Measurements from ENCODE around the gene NPC2.
A peak's percentile ranks its signal among the peaks of the same experiment; 100 is the strongest.

Gene NPC2

GRCh38 chr14:74504412-74504811, 11.3 kb upstream of the NPC2 start:
- no peak overlapping the region for H3K27ac ChIP-seq
- no peak for DNase-seq (ENCODE audit: low read depth, low spot score)

GRCh38 chr14:74503938-74504335, 10.8 kb upstream of the NPC2 start:
- no peak for DNase-seq (ENCODE audit: low read depth, low spot score)
- H3K27ac ChIP-seq = no peak overlapping the region

DNA sequence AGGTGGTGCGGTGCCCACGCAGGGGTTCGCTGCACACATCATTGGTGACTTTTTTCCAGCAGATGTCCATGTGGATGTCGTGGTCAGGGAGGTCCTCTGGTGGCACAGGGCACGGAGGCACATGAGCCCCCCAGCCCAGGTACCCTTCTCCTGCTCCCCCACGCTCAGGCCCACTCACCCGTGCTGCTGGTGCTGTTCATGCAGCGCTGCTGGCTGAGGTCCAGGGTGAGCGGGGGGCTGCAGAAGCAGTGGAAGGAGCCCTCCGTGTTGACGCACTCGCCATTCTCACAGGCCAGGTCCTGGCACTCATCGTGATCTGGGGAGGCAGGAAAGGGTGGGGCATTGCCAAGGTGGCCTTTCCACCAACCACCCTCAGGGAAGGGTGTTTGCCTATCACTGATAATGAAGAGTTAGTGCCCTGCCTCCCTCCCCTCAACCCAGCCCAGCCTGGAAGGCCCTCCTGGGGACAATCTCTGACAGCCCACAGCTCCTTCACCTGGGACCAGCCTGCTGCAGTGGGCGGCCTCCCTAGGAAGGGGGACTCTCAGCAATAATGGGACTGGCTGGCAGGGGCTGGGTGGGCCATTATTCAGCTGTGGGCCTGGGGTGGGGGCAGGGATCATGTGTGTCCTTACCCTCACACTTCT, 10.3 kb upstream of the NPC2 start:
- DNase-seq (ENCODE audit: low read depth, low spot score) = no peak
- no peak overlapping the region for H3K27ac ChIP-seq

DNA sequence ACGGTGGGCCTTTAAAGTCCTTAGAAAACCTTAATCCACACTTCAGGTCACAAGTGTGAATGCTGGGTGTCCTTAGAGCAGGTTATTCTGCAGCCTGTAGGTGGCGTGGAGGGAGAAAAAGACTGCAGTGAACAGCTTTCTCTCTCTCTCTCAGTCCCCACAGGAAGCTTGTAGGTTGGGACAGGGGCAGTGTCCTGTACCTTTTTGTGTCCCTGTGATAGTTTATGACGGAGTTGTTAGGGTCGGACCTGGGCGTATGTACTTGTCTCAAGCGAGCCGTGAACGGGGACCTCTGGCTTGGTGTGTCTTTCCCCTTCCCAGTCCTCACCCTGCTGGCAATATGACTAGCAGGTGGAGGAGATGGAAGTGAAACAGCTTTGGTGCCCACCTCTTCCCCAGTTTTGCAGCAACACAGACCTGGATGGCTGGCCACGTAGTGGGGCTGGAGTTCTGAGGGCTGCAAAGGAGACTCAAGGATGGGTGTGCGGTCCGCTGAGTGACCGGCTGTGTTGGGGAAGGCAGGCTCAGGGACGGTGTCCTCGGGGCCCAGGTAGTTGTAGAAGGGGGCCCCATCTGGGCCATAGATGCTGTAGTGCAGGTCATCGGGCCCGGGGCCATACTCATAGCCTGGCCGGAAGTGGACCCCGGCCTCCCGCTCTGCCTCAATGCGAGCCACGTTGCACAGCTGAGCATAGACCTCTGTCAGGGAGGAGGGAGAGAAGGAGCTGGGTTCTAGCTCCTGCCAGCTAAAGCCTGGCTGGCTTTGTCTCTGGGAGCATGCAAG, 9.3 kb upstream of the NPC2 start:
- no peak for DNase-seq (ENCODE audit: low read depth, low spot score)
- H3K27ac ChIP-seq = no peak overlapping the region

DNA sequence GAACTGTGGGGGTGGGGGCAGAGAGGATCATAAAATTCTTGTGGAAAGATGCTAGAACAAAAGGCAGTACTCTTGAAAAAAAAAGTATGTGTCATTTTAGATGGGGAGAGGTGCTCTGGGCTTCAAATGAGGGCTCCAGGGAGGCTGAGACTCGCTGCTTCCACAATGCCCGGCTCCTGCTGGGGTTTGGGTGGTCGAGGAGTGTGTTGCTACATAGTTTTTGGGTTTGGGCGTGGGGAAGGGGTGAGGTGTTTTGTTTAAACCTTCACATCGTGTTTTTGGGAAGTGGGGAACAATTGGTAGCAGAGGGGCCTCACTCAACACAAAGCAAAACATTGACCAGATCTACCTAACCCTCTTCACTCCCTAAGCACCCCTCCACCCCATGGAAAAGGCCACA, 8.6 kb upstream of the NPC2 start:
- H3K27ac ChIP-seq = no peak overlapping the region
- DNase-seq (ENCODE audit: low read depth, low spot score) = no peak

- no peak for DNase-seq (ENCODE audit: low read depth, low spot score)
- H3K27ac ChIP-seq = no peak overlapping the region
Observed at GRCh38 chr14:74501135-74501614, 8.1 kb upstream of the NPC2 start.

DNA sequence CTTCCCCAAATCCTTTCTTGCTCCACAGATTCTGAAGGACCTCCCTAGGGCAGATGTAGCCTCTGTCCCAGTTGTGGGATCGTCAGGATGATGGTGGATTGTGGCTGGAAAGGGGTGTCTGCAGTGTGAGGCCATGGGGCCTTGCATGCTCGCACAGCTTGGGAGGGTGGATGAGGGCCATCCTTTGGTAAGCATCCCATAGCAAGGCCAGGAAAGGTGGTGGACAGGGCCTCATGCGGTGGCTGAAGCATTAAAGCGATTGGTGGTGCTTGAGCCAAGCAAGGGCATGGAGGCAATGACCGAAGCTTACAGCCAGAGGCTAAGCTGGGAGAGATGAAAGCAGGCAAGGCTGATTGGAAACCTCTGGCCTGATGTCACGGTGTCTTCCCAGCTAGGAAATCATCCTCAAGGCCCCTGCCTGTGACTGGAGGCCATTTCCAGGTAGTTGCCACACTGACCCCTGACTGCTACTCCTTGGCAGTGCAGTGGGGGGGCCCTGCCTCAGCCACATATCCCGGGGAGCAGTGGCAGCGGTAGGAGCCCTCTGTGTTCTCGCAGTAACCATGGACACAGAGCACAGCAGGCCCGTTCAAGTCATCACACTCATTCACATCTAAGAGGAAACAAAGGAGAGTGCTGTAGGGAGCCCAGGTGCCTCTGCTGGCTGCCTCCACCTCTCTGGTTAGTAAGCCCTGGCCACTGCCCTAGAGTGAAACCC, 7.5 kb upstream of the NPC2 start:
- no peak for DNase-seq (ENCODE audit: low read depth, low spot score)
- H3K27ac ChIP-seq = no peak overlapping the region

DNA sequence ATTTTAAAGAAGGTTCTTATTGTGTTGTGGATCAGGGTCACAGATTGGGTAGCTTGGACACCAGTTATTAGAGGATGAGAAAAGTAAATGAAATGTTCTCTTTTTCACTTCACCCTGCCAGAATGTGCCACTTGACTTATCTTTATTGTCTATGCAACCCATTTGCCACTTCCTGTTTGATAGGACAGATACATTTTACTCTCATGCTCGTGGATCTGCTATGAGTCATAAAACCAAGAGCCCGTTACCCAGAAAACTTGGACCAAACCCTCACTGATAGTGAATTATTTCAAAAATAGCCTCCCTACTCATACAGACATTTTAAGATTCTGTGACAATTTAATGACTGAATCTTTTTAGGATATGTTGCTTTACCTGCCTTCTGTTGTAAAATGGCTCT, 2.3 kb upstream of the NPC2 start:
- no peak for DNase-seq (ENCODE audit: low read depth, low spot score)
- no peak overlapping the region for H3K27ac ChIP-seq

DNA sequence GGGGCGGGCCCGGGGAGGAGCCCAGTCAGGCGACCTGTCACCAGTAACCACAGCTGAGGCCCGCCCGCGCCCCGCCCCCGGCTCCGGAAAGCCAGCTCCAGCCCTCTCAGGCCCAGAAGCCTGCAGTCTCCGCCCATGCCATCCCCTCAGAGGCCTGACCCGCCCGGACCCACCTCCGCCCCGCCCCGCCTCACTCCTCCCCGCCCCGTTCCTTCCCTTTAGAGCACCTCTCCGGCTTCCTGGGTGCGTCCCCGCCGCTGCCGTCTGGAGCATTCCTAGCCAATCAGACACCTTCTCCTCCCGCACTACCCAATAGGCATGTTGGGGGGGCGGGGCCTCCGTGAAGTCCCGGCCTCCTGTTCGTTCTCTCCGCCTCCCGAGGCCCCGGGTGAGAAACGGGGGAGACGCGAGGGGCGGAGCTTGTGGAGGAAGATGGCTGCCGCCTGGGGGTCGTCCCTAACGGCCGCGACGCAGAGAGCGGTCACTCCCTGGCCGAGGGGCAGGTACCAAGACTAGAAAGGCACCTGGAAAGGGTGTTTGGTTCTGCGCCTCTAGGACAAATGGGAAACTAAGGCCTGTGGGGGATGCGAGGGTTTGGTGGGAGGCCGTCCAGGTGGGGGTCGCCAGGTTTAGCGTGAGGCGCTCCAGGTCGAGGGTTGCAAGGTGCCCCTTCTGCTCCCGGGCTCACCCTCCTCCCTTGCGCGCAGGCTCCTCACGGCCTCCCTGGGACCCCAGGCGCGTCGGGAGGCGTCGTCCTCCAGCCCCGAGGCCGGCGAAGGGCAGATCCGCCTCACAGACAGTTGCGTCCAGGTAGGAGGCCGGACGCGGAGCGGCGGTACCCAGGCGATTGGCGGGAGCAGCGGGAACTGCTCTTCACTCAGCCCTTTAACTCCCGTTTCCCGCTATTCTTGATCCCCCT, 497 bp upstream of the NPC2 start, which contains the start of gene ISCA2:
Gene ISCA2 (plus strand): TSS at position 423 of the 919 bp plus-strand sequence. CDS start 10 bp downstream, at position 433.
- peak within 1 kb of the TSS; percentile 69 for H3K27ac ChIP-seq
- DNase-seq (ENCODE audit: low read depth, low spot score) = peak; percentile 95

DNA sequence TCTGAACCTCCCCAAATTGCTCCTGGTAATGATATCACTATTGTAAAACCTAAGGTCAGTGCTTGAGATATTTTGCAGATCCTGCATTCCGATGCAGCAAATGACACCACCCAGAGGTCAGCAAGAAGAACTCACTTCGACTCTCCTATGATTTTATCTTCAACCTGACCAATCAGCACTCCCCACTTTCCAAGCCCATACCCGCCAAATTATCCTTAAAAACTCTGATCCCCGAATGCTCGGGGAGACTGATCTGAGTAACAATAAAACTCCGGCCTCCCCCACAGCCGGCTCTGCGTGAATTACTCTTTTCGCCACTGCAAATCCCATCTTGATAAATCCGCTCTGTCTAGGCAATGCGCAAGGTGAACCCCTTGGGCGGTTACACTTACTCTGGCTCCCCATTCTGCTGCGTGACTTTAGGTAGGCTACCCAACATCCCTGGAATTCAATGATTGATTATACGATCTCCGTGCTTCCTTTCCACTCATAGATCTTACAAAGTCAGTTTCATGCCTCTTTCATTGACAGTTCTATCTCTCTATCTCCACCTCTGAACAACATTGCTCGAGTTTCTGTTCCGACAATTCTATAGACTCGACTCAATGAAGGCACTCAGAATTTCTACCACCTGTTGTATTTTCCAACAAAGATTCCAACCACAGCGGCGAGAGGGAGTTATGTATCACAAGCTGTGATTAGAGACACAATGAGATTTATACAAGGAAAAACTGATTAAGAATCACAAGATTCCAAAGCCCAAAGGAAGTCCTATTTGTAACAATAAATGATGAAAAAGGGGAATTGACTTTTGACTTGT, 939 bp downstream of the NPC2 start:
- DNase-seq (ENCODE audit: low read depth, low spot score) = no peak
- peak overlapping the region; percentile 69 for H3K27ac ChIP-seq

DNA sequence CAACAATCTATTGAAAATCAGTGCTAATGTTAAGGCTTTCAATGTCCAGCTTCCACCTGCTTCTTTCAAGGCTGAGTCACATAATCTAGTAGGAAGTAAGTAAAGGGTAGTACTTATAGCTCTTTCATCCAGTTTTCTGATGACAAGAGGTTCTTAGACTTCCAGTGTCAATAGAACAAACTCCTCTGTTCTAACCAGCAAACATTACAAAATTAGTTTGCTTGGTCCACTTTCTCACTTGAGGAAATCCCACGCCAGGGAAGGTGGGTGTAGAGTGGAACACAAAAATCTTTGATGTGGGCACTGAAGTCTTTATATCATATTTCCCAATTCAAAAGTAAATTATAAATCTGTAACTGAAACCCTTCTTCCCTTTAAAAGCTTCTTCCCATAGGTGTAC, 2.6 kb downstream of the NPC2 start:
- no peak overlapping the region for H3K27ac ChIP-seq
- no peak for DNase-seq (ENCODE audit: low read depth, low spot score)

DNA sequence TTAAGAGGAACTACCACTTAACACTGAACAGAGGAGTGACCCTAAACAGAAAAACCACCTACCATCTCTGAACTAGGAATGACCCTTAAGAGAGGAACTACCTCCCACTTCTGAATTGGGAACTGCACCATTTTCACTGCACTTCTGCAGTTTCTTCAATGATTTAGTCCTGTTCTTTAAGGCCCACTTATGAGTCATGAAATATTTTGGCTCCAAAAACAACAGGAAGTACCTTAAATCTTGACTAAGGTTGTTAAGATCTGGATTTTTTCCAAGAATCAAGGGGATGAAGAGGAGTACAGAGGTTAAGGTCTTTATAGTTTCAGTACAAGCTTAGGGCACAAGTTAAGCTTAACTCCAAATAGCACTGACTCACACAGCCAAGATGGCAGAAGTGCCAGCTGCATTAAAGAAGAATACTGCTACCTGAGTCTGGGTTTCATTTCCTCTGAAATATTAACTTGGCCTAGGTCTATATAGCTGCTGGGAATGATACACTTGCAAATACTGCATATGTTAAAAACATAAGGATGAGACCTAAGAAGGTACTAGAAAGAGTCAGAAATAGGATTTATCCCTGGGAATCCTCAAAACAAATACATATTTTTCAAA, 4.2 kb downstream of the NPC2 start:
- no peak for DNase-seq (ENCODE audit: low read depth, low spot score)
- H3K27ac ChIP-seq = no peak overlapping the region

DNA sequence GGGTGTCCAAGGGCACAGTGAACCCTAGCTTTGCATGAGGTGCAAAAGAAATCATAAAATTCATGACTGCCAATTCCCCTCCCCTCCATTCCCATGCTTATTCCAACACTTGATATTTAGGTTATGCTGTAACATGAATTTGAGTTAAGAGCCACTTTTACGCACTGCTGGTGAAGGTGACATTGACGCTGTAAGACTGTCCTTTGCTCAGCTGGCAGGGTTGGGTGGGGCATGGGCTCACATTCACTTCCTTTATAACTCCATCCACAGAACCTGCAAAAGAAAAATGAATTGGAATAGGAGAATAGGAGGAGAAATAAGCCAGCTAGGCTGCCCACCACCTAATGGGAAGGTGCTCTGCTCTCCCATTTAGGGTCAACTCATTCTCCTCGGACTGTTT, 6.9 kb downstream of the NPC2 start:
- H3K27ac ChIP-seq = no peak overlapping the region
- no peak for DNase-seq (ENCODE audit: low read depth, low spot score)

GRCh38 chr14:74483321-74483720, 9.8 kb downstream of the NPC2 start:
- DNase-seq (ENCODE audit: low read depth, low spot score) = no peak

GRCh38 chr14:74482571-74482970, 10.5 kb downstream of the NPC2 start:
- H3K27ac ChIP-seq = no peak overlapping the region
- no peak for DNase-seq (ENCODE audit: low read depth, low spot score)

More at GRCh38 chr14:74483321-74483720, 9.8 kb downstream of the NPC2 start:
- H3K27ac ChIP-seq = no peak overlapping the region

- DNase-seq (ENCODE audit: low read depth, low spot score) = no peak
- H3K27ac ChIP-seq = no peak overlapping the region
Observed at GRCh38 chr14:74480046-74480445, 13.1 kb downstream of the NPC2 start.

DNA sequence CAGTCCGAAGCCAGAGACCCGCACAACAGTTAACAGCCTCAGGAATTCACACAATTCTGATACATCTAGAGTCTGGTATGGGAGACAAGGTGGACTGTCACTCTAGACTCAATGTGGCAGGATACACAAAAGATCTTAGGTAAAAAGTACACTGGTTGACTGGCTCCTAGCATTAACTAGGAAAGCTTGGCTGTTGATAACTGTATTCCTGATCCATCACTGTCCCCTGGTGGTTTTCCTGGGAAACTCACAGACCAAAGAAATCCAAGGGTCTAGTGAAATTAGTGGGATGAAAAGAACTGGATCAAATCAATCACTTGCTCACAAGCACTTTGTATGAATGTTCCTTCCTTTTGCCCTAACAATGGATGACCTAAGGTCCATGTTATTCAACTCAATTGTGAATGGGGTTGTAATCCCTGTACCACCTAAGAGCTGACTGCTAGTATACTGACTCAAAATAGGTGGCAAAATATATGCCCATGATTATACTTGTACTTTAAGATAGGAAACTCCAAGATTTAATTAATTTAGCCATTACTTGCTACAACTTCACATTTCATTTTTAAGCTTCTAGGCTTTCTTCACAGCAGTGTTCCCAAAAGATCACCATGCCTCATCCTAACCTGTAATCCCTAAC, 14.0 kb downstream of the NPC2 start:
- H3K27ac ChIP-seq = no peak overlapping the region
- DNase-seq (ENCODE audit: low read depth, low spot score) = no peak

DNA sequence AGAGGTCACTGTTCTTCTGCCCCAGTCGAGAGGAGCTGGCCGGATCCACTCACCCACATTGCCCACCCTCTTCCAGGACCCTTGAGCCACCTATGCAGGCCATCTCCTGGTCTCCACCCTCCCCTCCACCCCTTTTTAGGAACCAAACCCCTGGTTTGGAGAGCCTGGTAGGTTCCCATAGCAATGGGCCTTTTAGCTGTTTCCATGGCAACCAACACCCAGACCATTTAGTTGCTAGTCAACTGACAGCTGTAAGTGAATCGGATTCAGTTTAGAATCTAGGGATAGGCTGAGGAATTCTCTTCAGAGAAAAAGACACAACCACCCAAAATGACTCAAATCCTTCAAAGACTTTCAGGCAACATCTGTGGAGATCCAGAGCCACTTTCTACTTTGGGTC, 16.5 kb downstream of the NPC2 start:
- DNase-seq (ENCODE audit: low read depth, low spot score) = no peak
- H3K27ac ChIP-seq = no peak overlapping the region
